Thoracic aorta (tissue), 2 donors: ENCODE results near the gene GAN. TPM values are rescaled to one million over a fixed set of nuclear protein-coding genes. Genes with fewer than 3 reads are reported as not detected.
A peak's percentile ranks its signal among the peaks of the same experiment; 100 is the strongest.

Source experiments
- ATAC-seq: fragments of 150-250 bp; one replicate; pipeline ENCODE4 v1.8.0; 2017; ENCODE audit warnings: low read depth; ENCODE audit not compliant: insufficient number of reproducible peaks, low FRiP score
- DNase-seq: peaks from one replicate; pipeline ENCODE4 v3.0.0-alpha.2; 2020; ENCODE audit warnings: low spot score
- H3K27ac ChIP-seq, 2 donors: fragments of 200-600 bp; sonication (generic); 1 replicate in 1 of 2; 2 replicates in 1 of 2; pipeline ENCODE4 v1.5.1; 2016; ENCODE audit warnings: mild to moderate bottlenecking in 2 of 2, moderate library complexity in 2 of 2
- H3K27me3 ChIP-seq: fragments of 200-600 bp; sonication (generic); replicated peaks from 2 replicates; pipeline ENCODE4 v1.6.0; 2016; ENCODE audit warnings: mild to moderate bottlenecking; ENCODE audit not compliant: insufficient read depth
- H3K36me3 ChIP-seq: fragments of 200-600 bp; sonication (generic); one replicate; pipeline ENCODE4 v1.5.1; 2016
- H3K4me1 ChIP-seq, 2 donors: fragments of 200-600 bp; sonication (generic); 1 replicate in 1 of 2; 2 replicates in 1 of 2; pipeline versions ENCODE4 v1.5.1 to v1.6.0; 2016; ENCODE audit warnings: low read depth in 2 of 2, mild to moderate bottlenecking in 1 of 2; ENCODE audit not compliant: control insufficient read depth in 1 of 2
- H3K4me3 ChIP-seq: fragments of 200-600 bp; sonication (generic); 2 replicates; pipeline ENCODE4 v1.5.1; 2016; ENCODE audit warnings: mild to moderate bottlenecking
- H3K9me3 ChIP-seq: fragments of 200-600 bp; sonication (generic); 2 replicates; pipeline ENCODE4 v1.5.1; 2016
- CTCF ChIP-seq: fragments of 200-600 bp; sonication (generic); IDR thresholded peaks from one replicate; pipeline ENCODE4 v1.5.1; 2019; ENCODE audit warnings: antibody characterized with exemption
- total RNA-seq, 2 donors: library from RNA; depleted of rRNA; stranded (reverse); fragments of >200 nt; gene quantifications; one replicate each; pipeline versions ENCODE4 v1.1.0 to v1.2.3, GENCODE V29; 2016

The GAN gene
- total RNA-seq, 2 donors from 2014 or later, result 7.4 to 10.1 TPM

GRCh38 chr16:81365731-81366130, 51.0 kb downstream of the GAN start:
- Histone ChIP-seq H3K27me3 (no peaks in the 10 kb centered on the region), H3K36me3 (peaks cover 15% of the 10 kb centered on the region), H3K4me1 (no peaks in the 10 kb centered on the region), H3K4me3 (no peak overlapping the region), H3K27ac (no peak overlapping the region), H3K9me3 (no peaks in the 10 kb centered on the region)
- DNase-seq (no peak), ATAC-seq (no peak)
- TF ChIP-seq CTCF, result no peak

GRCh38 chr16:81366316-81366932, 51.7 kb downstream of the GAN start:
- peak; percentile 56 for TF ChIP-seq CTCF
- no peaks in the 10 kb centered on the region for H3K9me3 ChIP-seq
- H3K4me1 ChIP-seq, result no peaks in the 10 kb centered on the region
- peaks cover 15% of the 10 kb centered on the region for H3K36me3 ChIP-seq
- H3K4me3 ChIP-seq, result no peak overlapping the region
- no peak overlapping the region for H3K27ac ChIP-seq
- DNase-seq (no peak), ATAC-seq (no peak)
- no peaks in the 10 kb centered on the region for H3K27me3 ChIP-seq

GRCh38 chr16:81367821-81368220, 53.1 kb downstream of the GAN start:
- Histone ChIP-seq H3K4me1 (no peaks in the 10 kb centered on the region), H3K27ac (no peak overlapping the region), H3K36me3 (peaks cover 9% of the 10 kb centered on the region), H3K27me3 (no peaks in the 10 kb centered on the region), H3K9me3 (no peaks in the 10 kb centered on the region), H3K4me3 (no peak overlapping the region)
- DNase-seq (no peak), ATAC-seq (no peak)
- TF ChIP-seq CTCF, result no peak

- no peak overlapping the region for H3K27ac ChIP-seq
- TF ChIP-seq CTCF, result no peak
- H3K9me3 ChIP-seq, result no peaks in the 10 kb centered on the region
- no peak for ATAC-seq
- no peak overlapping the region for H3K4me3 ChIP-seq
- no peaks in the 10 kb centered on the region for H3K27me3 ChIP-seq
- DNase-seq, result no peak
- no peaks in the 10 kb centered on the region for H3K4me1 ChIP-seq
- H3K36me3 ChIP-seq, result no peaks in the 10 kb centered on the region
Observed at GRCh38 chr16:81369888-81370504, 55.2 kb downstream of the GAN start.

- no peaks in the 10 kb centered on the region for H3K4me1 ChIP-seq
- no peak for TF ChIP-seq CTCF
- H3K27me3 ChIP-seq, result no peaks in the 10 kb centered on the region
- no peaks in the 10 kb centered on the region for H3K9me3 ChIP-seq
- no peaks in the 10 kb centered on the region for H3K36me3 ChIP-seq
- no peak overlapping the region for H3K27ac ChIP-seq
- ATAC-seq (no peak), DNase-seq (no peak)
- no peak overlapping the region for H3K4me3 ChIP-seq
Observed at GRCh38 chr16:81371106-81371505, 56.3 kb downstream of the GAN start.
